Muscle layer of duodenum (tissue), 2 donors: ENCODE data around the gene GOLGA6L10.
"Not testable (repeated sequence)": the region's sequence is repeated elsewhere in the genome, so short reads cannot be mapped to it uniquely, and the experiment has no call there.

Experiments used
- H3K27ac ChIP-seq: one replicate; pipeline ENCODE4 v1.7.0; 2013; ENCODE audit warnings: mild to moderate bottlenecking, low read length
- H3K27me3 ChIP-seq: one replicate; pipeline ENCODE4 v1.7.0; 2013; ENCODE audit warnings: low read depth, mild to moderate bottlenecking, control low read depth, low read length
- H3K36me3 ChIP-seq, 2 donors: one replicate each; pipeline ENCODE4 v1.7.0; 2013; ENCODE audit warnings: low read length in 2 of 2, control low read depth in 1 of 2, mild to moderate bottlenecking in 1 of 2; ENCODE audit not compliant: insufficient read depth in 2 of 2, control insufficient read depth in 1 of 2
- H3K4me1 ChIP-seq, 2 donors: one replicate each; pipeline ENCODE4 v1.7.0; 2013; ENCODE audit warnings: low read length in 2 of 2, mild to moderate bottlenecking in 2 of 2, control low read depth in 1 of 2, moderate library complexity in 1 of 2; ENCODE audit not compliant: insufficient read depth in 2 of 2, control insufficient read depth in 1 of 2
- H3K4me3 ChIP-seq, 2 donors: one replicate each; pipeline ENCODE4 v1.7.0; 2013; ENCODE audit warnings: low read length in 2 of 2, low read depth in 1 of 2, mild to moderate bottlenecking in 1 of 2
- H3K9me3 ChIP-seq, 2 donors: one replicate each; pipeline ENCODE4 v1.7.0; 2013; ENCODE audit warnings: low read length in 2 of 2, control low read depth in 1 of 2, mild to moderate bottlenecking in 1 of 2; ENCODE audit not compliant: control insufficient read depth in 1 of 2
- donor health status: healthy.

The GOLGA6L10 gene

DNA sequence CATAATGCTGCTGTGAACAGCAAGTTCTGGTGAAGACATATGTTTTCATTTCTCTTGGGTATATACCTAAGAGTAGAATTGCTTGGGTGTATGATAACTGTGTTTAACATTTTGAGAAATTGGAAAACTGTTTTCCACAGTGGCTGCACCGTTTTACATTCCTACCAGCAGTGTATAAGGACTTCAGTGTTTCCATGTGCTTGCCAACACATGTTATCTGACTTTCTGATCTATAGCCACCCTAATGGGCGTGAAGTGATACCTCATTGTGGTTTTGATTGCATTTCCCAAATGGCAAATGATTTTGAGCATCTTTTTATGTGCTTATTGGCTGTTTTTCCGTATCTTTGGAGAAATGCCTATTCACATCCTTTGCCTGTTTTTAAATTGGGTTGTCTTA lies 18.5 kb upstream of the GOLGA6L10 start:
- H3K27ac ChIP-seq, H3K4me3 ChIP-seq, H3K27me3 ChIP-seq, H3K9me3 ChIP-seq, H3K4me1 ChIP-seq, H3K36me3 ChIP-seq: not testable (repeated sequence)

DNA sequence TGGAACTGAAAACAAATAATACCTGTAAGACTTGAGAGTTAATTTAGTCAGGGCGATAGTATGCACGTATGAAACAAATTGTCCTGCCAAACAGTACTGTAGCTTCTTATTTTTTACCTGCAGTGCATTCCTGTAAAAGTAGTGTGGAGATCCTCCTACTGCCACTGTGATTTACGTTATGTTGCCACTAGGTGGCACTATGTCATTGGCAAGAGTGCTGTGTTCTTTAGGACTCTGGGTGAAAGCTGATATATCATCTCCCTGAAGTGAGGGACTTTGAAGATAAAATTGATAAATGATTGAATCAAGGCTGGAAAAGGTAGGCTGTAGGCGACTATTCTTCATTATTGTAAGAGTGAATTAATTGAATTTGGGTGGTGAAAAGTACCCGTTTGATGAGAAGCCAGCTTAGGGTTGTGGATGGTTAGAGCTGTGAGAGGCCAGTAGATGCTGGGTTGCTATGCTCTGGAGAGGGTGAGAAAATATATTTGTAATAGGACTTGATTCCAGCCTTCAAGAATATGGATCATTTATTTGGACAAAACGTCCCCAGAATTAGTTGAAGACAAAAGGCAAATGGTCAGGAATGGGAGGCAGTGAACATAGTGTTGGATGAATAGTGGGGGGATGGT lies 16.5 kb upstream of the GOLGA6L10 start:
- not testable (repeated sequence) for H3K9me3 ChIP-seq, H3K4me3 ChIP-seq, H3K27me3 ChIP-seq, H3K4me1 ChIP-seq, H3K27ac ChIP-seq, H3K36me3 ChIP-seq

DNA sequence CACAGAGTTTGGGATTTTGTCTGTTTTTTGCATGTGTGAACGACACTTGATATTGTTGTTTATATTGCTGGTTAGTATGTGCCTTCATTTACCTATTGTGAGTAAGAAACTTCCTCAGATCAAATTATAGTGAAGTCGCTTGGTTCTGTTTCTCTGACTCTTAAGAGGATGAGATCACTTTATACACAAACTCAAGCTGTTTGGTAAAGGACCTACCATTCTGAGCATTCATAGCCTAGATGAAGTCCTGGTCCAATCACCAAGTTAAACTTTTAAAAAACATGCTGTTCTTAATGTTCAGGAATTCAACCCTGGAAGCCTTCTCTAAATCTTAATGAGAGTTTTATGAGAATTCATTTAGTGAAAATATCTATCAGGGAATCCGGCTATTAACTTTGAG lies 15.3 kb upstream of the GOLGA6L10 start:
- H3K27ac ChIP-seq, H3K4me1 ChIP-seq, H3K9me3 ChIP-seq, H3K36me3 ChIP-seq, H3K27me3 ChIP-seq, H3K4me3 ChIP-seq: not testable (repeated sequence)

DNA sequence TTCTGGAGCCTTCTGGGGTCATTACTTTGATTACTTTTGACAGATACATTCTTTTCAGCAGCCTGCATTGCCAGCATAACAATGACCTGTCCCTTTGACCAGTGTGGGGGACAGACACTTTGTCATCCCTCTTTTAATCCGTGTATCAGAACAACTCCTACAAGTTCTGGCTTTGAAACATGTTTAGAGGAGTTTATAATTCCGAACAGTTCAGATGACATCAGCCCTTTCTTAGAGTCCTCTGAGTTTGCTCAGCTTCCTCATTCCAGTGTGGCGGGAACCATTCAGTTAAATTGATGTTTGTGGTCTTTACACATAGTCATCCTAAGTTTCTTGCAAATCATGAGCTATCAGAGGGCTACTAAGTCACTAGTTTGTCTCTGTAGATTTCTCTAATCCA lies 13.5 kb upstream of the GOLGA6L10 start:
- not testable (repeated sequence) for H3K4me3 ChIP-seq, H3K9me3 ChIP-seq, H3K4me1 ChIP-seq, H3K27ac ChIP-seq, H3K36me3 ChIP-seq, H3K27me3 ChIP-seq

DNA sequence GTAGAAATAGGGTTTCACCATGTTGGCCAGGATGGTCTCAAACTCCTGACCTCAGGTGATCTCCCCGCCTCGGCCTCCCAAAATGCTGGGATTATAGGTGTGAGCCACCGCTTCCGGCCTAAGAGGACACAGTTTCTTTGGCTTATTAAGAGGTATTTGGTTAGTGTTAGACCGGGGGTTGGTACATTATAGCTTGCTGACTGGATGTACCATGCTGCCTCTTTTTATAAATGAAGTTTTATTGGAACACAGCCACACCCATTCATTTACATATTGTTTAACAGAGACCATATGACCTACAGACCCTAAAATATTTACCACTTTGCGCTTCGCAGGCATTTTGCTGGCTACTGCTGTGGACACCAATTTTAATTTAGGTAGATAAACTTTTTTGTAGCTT lies 11.3 kb upstream of the GOLGA6L10 start:
- not testable (repeated sequence) for H3K4me1 ChIP-seq, H3K27ac ChIP-seq, H3K27me3 ChIP-seq, H3K9me3 ChIP-seq, H3K4me3 ChIP-seq, H3K36me3 ChIP-seq

DNA sequence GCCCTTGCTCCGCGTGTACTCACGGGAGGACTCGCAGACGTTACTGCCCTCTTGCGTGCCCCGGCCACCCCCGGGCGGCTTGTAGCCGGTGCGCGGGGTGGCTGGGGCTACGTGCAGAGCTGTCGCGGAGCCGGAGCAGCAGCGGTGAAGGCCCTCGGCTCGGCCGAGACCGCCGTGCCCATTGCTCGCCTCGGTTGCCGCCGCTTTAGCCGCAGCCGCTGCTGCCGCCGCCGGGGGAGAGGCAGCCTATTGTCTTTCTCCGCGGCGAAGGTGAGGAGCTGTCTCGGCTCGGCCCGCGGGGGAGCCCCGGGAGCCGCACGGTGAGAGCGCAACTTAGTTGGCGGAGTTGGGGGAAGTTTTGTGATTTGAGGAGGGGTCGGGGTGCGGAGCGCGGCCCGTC lies 5.8 kb upstream of the GOLGA6L10 start:
- H3K4me3 ChIP-seq, H3K27ac ChIP-seq, H3K27me3 ChIP-seq, H3K9me3 ChIP-seq, H3K4me1 ChIP-seq, H3K36me3 ChIP-seq: not testable (repeated sequence)

DNA sequence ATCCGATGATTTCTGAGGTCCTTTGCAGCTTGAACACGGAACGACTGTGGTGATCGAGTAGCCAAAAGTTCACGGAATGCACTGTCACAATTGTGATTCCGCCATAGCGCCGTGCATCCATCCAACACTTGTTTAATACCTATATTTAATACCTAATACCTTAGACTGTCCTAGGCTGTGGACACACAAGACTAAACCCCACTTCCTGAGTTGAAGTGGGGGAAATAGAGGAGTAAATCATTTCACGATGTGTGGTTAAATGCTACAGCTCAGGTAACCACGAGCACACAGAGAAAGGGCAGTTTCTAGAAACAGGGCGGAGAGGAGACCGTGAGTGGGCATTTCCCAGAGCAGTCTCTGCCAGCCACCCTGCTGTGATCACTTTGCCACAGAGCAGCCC lies 5.3 kb upstream of the GOLGA6L10 start:
- not testable (repeated sequence) for H3K27me3 ChIP-seq, H3K4me3 ChIP-seq, H3K4me1 ChIP-seq, H3K9me3 ChIP-seq, H3K36me3 ChIP-seq, H3K27ac ChIP-seq

DNA sequence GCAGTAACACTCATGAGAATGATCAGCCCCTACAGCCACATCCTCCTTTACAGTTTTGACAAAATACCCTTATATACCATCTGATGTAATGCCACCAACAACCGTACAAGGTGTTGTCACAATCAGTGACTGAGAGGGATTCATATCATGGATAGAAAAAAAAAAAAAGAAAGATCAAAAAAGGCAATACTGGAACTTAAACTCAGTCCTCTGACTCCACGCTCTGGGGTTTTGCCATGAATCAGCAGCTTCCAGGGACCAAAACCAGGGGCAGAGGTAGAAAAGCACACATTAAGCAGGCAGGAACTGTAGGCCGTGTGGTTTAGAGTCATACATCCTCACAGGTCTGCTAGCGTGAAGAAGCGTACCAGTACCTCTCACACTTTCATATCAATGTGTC lies 1.6 kb downstream of the GOLGA6L10 start:
- not testable (repeated sequence) for H3K9me3 ChIP-seq, H3K4me3 ChIP-seq, H3K27me3 ChIP-seq, H3K27ac ChIP-seq, H3K4me1 ChIP-seq, H3K36me3 ChIP-seq

DNA sequence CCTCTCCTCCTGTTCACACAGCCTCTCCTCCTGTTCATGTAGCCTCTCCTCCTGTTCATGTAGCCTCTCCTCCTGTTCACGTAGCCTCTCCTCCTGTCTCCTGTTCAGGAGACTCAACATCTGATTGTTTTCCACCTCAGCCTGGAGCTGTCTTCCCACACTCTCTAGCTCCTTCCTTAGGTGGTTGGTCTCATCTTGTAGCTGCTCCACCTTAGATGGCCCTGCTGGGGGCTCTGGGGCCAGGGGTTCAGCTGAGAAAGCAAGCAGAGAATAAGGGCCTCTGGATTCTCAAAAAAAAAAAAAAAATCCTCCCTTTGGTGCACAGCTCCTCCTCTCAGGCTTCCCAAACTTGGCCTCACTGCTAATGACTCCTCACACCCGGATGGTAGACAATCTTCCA lies 4.1 kb downstream of the GOLGA6L10 start:
- H3K27me3 ChIP-seq, H3K27ac ChIP-seq, H3K4me1 ChIP-seq, H3K36me3 ChIP-seq, H3K4me3 ChIP-seq, H3K9me3 ChIP-seq: not testable (repeated sequence)

DNA sequence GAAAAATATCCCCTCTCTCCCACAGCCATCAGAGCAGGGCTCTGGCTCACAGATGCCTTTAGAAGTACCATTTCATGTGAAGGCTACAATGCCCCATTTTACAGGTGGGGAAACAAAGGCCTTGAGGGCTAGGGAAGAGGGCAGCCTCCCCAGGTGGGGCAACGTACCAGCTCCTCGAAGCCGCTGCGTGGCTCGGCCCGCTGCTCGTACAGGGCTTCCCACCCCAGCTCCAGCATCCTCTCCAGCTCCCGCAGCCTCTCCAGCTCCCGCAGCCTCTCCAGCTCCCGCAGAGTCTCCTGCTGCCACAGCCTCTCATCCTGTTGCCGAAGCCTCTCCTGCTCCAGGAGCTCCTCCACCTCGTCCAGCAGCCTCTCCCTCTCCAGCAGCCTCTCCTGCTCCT lies 4.9 kb downstream of the GOLGA6L10 start:
- not testable (repeated sequence) for H3K4me3 ChIP-seq, H3K9me3 ChIP-seq, H3K27ac ChIP-seq, H3K4me1 ChIP-seq, H3K27me3 ChIP-seq, H3K36me3 ChIP-seq

DNA sequence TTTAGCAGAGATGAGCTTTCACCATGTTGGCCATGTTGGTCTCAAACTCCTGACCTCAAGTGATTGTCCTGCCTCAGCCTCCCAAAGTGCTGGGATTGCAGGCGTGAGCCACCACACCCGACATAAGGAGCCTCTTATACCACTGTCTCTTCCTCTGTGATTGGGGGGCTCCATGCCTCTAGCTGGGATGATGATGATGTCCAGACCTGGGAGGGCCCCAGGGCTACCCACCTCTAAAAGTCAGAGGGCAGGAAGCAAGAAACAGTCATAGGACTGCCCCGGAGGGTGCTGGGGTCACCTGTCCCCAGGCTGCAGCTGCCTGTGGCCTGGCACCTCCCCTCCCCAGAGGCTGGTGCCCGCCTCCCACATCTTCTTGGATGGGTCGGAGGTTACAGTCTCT lies 5.4 kb downstream of the GOLGA6L10 start:
- H3K36me3 ChIP-seq, H3K4me1 ChIP-seq, H3K9me3 ChIP-seq, H3K27ac ChIP-seq, H3K27me3 ChIP-seq, H3K4me3 ChIP-seq: not testable (repeated sequence)

DNA sequence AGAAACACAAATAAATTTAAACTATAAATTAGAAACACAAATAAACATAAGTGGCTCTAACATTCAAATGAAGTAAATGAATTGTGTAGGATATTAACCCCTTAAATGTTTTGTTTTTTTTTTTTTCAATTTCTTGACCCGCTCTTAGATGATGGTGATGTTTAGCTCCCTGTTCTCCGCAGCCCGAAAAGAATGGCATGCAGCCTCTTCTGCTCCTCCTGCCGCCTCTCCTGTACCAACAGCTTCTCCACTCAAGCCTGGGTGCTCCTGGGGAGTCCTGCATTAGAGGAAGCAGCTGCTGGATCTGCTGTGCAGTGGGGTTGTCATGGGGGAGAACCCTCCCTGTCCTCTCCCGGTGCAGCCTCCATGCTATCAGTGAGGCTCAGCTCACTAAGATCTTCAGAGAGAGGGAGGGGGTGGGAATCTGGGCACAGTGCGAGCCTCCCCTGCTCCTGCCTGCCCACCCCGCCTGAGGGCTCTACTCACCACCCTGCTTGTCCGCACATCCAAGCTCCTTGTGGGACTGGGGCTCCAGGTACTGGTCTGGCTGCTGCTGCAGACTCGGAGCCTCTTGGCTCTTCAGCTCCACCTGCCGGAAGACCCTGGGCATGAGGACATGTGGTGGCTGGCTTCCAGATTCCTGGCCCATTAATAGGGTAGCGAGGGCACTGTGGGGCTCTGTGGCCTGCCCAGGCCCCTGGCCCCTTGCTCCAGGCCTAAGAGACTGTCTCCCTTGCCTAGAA lies 6.5 kb downstream of the GOLGA6L10 start:
- H3K4me3 ChIP-seq, H3K27me3 ChIP-seq, H3K27ac ChIP-seq, H3K4me1 ChIP-seq, H3K36me3 ChIP-seq, H3K9me3 ChIP-seq: not testable (repeated sequence)
